Colonic mucosa (tissue), 4 donors: ENCODE measurements around the gene ENO3. TPM values are rescaled to one million over a fixed set of nuclear protein-coding genes. Genes with fewer than 3 reads are reported as not detected.

ENCODE experiments used
- DNase-seq: peaks from one replicate; pipeline ENCODE4 v3.0.0-alpha.2; 2020
- H3K27ac ChIP-seq: fragments of 200-600 bp; one replicate; pipeline ENCODE4 v1.8.0; 2021
- H3K27me3 ChIP-seq: fragments of 200-600 bp; one replicate; pipeline ENCODE4 v1.8.0; 2021
- H3K36me3 ChIP-seq: fragments of 200-600 bp; one replicate; pipeline ENCODE4 v1.8.0; 2021
- H3K4me1 ChIP-seq: fragments of 200-600 bp; one replicate; pipeline ENCODE4 v1.8.0; 2021; ENCODE audit warnings: mild to moderate bottlenecking
- H3K4me3 ChIP-seq: fragments of 200-600 bp; one replicate; pipeline ENCODE4 v1.8.0; 2021
- H3K9ac ChIP-seq, 2 donors: one replicate each; pipeline ENCODE4 v1.7.0; 2013; ENCODE audit warnings: control low read depth in 2 of 2, low read depth in 2 of 2, low read length in 2 of 2
- H3K9me3 ChIP-seq: fragments of 200-600 bp; one replicate; pipeline ENCODE4 v1.8.0; 2021
- intact Hi-C: fragments of 100-400 bp; cut with DNase I; formaldehyde crosslinking; loops from one replicate; pipeline ENCODE4 v1.14.1; 2022
- total RNA-seq, 2 donors: library from RNA; stranded (reverse); fragmentation: NEBNext Ultra II Directional in 1 of 2; extraction: Animal tissue kit (Norgen Biotek cat#: 25700) in 1 of 2; gene quantifications; one replicate each; pipeline ENCODE4 v1.2.1, GENCODE V29; 2021
- TF ChIP-seq, protein P1 (sequence below): fragments of 200-600 bp; IDR thresholded peaks from one replicate; pipeline ENCODE4 v1.8.0; 2022; ENCODE audit warnings: antibody characterized with exemption, mild to moderate bottlenecking
- donor health status: healthy.
- donor health status: DM: no; HTN: no; CAD: no.
- donor health status: DM: no; HTN: no; CAD: no.

Gene ENO3
- total RNA-seq, 2 donors from 2014 or later = 3.8 to 17.6 TPM

GRCh38 chr17:4933646-4934045 is 17.3 kb upstream of the ENO3 start:
- peaks cover 3% of the 10 kb centered on the region for H3K4me1 ChIP-seq
- no peak overlapping the region for H3K4me3 ChIP-seq
- no peak for DNase-seq
- H3K9me3 ChIP-seq = no peaks in the 10 kb centered on the region
- no peak overlapping the region for H3K9ac ChIP-seq
- intact Hi-C loops = no loop called here
- no peaks in the 10 kb centered on the region for H3K27me3 ChIP-seq
- no peak overlapping the region for H3K27ac ChIP-seq
- H3K36me3 ChIP-seq = peaks cover 9% of the 10 kb centered on the region
- TF ChIP-seq, protein P1, sequence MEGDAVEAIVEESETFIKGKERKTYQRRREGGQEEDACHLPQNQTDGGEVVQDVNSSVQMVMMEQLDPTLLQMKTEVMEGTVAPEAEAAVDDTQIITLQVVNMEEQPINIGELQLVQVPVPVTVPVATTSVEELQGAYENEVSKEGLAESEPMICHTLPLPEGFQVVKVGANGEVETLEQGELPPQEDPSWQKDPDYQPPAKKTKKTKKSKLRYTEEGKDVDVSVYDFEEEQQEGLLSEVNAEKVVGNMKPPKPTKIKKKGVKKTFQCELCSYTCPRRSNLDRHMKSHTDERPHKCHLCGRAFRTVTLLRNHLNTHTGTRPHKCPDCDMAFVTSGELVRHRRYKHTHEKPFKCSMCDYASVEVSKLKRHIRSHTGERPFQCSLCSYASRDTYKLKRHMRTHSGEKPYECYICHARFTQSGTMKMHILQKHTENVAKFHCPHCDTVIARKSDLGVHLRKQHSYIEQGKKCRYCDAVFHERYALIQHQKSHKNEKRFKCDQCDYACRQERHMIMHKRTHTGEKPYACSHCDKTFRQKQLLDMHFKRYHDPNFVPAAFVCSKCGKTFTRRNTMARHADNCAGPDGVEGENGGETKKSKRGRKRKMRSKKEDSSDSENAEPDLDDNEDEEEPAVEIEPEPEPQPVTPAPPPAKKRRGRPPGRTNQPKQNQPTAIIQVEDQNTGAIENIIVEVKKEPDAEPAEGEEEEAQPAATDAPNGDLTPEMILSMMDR = no peak

DNA sequence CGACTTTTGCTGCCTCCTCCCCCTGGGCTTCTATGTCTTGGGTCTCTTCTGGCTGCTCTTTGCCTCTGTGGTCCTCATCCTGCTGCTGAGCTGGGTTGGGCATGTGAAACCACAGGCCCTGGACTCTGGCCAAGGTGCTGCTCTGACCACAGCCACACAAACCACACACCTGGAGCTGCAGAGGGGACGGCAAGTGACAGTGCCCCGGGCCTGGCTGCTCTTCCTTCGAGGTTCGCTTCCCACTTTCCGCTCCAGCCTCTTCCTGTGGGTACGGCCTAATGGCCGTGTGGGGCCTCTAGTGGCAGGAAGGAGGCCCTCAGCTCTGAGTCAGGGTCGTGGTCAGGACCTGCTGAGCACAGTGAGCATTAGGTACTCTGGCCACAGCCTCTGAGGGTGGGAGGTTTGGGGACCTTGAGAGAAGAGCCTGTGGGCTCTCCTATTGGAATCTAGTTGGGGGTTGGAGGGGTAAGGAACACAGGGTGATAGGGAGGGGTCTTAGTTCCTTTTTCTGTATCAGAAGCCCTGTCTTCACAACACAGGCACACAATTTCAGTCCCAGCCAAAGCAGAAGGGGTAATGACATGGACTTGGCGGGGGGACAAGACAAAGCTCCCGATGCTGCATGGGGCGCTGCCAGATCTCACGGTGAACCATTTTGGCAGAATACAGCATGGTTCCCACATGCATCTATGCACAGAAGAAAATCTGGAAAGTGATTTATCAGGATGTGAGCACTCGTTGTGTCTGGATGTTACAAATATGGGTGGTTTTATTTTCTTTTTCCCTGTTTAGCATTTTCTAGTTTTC is 16.5 kb upstream of the ENO3 start:
- peaks cover 9% of the 10 kb centered on the region for H3K36me3 ChIP-seq

DNA sequence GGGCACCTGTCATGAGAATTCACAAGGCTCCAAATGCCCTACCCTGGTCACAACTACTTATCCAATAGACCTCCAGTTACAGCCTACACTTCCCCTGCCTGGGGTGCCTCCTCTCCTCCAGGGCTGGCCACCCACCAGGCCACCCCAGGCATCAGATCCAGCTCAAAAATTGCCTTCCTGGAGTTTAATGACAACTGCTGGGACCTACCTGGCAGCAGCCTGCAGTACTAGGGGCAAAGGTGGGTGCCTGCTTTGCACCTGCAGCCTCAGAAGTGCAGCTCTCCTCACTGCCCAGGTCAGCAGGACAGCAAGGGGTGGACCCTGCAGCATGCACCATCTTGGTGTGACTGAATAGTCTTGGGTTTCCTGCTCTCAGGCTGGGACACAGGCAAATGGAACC is 15.3 kb upstream of the ENO3 start:
- no peaks in the 10 kb centered on the region for H3K9me3 ChIP-seq
- TF ChIP-seq, protein P1 = no peak
- no peak for DNase-seq
- H3K27me3 ChIP-seq = no peaks in the 10 kb centered on the region
- H3K27ac ChIP-seq = no peak overlapping the region
- peaks cover 9% of the 10 kb centered on the region for H3K36me3 ChIP-seq
- no peak overlapping the region for H3K9ac ChIP-seq
- intact Hi-C loops = loop anchor here (5.0 kb wide), 1 partner anchor 62 kb away; the partner anchor contains the start of genes INCA1 and KIF1C
- peaks cover 7% of the 10 kb centered on the region for H3K4me1 ChIP-seq
- no peak overlapping the region for H3K4me3 ChIP-seq

More for the DNA sequence above, 16.5 kb upstream of the ENO3 start:
- DNase-seq = no peak
- Histone ChIP-seq H3K9me3 (no peaks in the 10 kb centered on the region), H3K27me3 (no peaks in the 10 kb centered on the region), H3K27ac (no peak overlapping the region), H3K4me1 (peaks cover 7% of the 10 kb centered on the region), H3K9ac (peak overlapping the region in 1 of 2 donors; percentile 51), H3K4me3 (no peak overlapping the region)
- intact Hi-C loops = no loop called here
- TF ChIP-seq, protein P1 = no peak

DNA sequence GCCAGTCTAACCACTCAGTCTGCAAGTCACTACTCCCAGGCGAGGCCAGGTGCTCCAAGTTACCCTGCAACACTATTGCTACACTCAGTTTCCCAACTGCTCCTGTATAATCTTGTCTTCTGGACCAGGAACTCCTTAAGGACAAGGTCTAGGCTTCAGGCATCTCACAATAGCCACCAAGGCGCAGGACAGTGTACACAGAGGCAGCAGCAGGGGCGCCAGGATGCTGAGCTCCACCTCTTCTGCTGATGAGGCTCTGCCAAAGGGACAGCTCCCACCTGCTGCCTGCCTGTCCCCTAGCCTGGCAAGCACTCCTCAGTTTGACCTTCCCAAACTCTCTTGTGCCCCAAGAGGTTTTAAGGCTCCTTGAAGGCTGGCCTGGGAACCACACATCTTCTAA is 14.5 kb upstream of the ENO3 start:
- no peak for DNase-seq
- no peaks in the 10 kb centered on the region for H3K27me3 ChIP-seq
- H3K36me3 ChIP-seq = peaks cover 9% of the 10 kb centered on the region
- no peak overlapping the region for H3K27ac ChIP-seq
- no peak overlapping the region for H3K4me3 ChIP-seq
- no peaks in the 10 kb centered on the region for H3K9me3 ChIP-seq
- intact Hi-C loops = loop anchor here (5.0 kb wide), 1 partner anchor 61 kb away; the partner anchor contains the start of genes INCA1 and KIF1C
- TF ChIP-seq, protein P1 = no peak
- no peak overlapping the region for H3K9ac ChIP-seq
- H3K4me1 ChIP-seq = peaks cover 10% of the 10 kb centered on the region

DNA sequence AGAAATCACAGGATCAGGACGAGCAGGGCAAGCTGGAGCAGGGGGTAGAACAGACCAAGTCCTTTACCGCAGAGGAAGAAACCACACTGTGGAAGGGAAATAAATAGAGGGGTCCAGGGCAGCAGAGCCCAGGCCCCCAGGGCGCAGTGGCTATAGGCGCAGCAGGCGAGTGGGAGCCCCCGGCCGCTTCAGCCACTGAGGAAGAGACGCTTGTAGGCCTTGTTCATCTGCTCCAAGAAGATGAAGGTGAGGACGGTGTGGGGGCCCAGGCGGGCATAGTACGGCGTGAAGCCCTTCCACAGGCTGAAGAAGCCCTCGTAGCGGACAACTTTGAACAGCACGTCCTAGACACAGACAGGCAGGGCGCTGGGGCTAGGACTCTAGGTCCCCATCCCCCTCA is 13.4 kb upstream of the ENO3 start:
- H3K4me1 ChIP-seq = peaks cover 11% of the 10 kb centered on the region

More for the DNA sequence above, 13.4 kb upstream of the ENO3 start:
- intact Hi-C loops = loop anchor here (5.0 kb wide), 1 partner anchor 60 kb away; the partner anchor contains the start of genes INCA1 and KIF1C
- Histone ChIP-seq H3K36me3 (peaks cover 9% of the 10 kb centered on the region), H3K4me3 (no peak overlapping the region), H3K9ac (no peak overlapping the region), H3K27me3 (no peaks in the 10 kb centered on the region), H3K27ac (no peak overlapping the region), H3K9me3 (no peaks in the 10 kb centered on the region)
- TF ChIP-seq, protein P1 = no peak
- DNase-seq = no peak
